Mammary epithelial cell (primary cell): Measurements from ENCODE around the gene FKBP14.

Experiments
- CTCF ChIP-seq, 2 donors: IDR thresholded peaks in 1 of 2; conservative IDR thresholded peaks in 1 of 2; 2 replicates each; pipeline ENCODE4 v1.5.1; 2011 to 2012; ENCODE audit warnings: inconsistent platforms in 2 of 2, low read length in 2 of 2, mild to moderate bottlenecking in 2 of 2, control low read depth in 1 of 2, low read depth in 1 of 2; ENCODE audit not compliant: insufficient read depth in 1 of 2; ENCODE audit errors: extremely low read depth in 1 of 2
- EZH2 ChIP-seq: IDR thresholded peaks from 2 replicates; pipeline ENCODE4 v1.6.1; 2012; ENCODE audit warnings: low read length, inconsistent platforms, borderline replicate concordance

GRCh38 chr7:29990931-29991330, 35.6 kb downstream of the FKBP14 start:
- TF ChIP-seq CTCF (conservative IDR thresholded peaks at IDR 0.05 in 1 of 2, IDR thresholded peaks at IDR 0.05 in 1 of 2; ENCODE audit: extremely low read depth in 1 of 2, insufficient read depth in 1 of 2, low read depth in 1 of 2, low read length in 2 of 2) (no peak), EZH2 (no peak)
